Colonic mucosa (tissue), 4 donors: Measurements from ENCODE around the gene DAG1. TPM values are rescaled to one million over a fixed set of nuclear protein-coding genes. Genes with fewer than 3 reads are reported as not detected.

Experiments used
- DNase-seq: peaks from one replicate; pipeline ENCODE4 v3.0.0-alpha.2; 2020
- H3K27ac ChIP-seq: fragments of 200-600 bp; one replicate; pipeline ENCODE4 v1.8.0; 2021
- H3K27me3 ChIP-seq: fragments of 200-600 bp; one replicate; pipeline ENCODE4 v1.8.0; 2021
- H3K36me3 ChIP-seq: fragments of 200-600 bp; one replicate; pipeline ENCODE4 v1.8.0; 2021
- H3K4me1 ChIP-seq: fragments of 200-600 bp; one replicate; pipeline ENCODE4 v1.8.0; 2021; ENCODE audit warnings: mild to moderate bottlenecking
- H3K4me3 ChIP-seq: fragments of 200-600 bp; one replicate; pipeline ENCODE4 v1.8.0; 2021
- H3K9ac ChIP-seq, 2 donors: one replicate each; pipeline ENCODE4 v1.7.0; 2013; ENCODE audit warnings: control low read depth in 2 of 2, low read depth in 2 of 2, low read length in 2 of 2
- H3K9me3 ChIP-seq: fragments of 200-600 bp; one replicate; pipeline ENCODE4 v1.8.0; 2021
- CTCF ChIP-seq: fragments of 200-600 bp; IDR thresholded peaks from one replicate; pipeline ENCODE4 v1.8.0; 2022; ENCODE audit warnings: antibody characterized with exemption, mild to moderate bottlenecking
- intact Hi-C: fragments of 100-400 bp; cut with DNase I; formaldehyde crosslinking; loops from one replicate; pipeline ENCODE4 v1.14.1; 2022
- total RNA-seq, 2 donors: library from RNA; stranded (reverse); fragmentation: NEBNext Ultra II Directional in 1 of 2; extraction: Animal tissue kit (Norgen Biotek cat#: 25700) in 1 of 2; gene quantifications; one replicate each; pipeline ENCODE4 v1.2.1, GENCODE V29; 2021
- donor health status: healthy.
- donor health status: DM: no; HTN: no; CAD: no.
- donor health status: DM: no; HTN: no; CAD: no.

DAG1 gene
- total RNA-seq, 2 donors from 2014 or later, result 81.7 to 107 TPM

GRCh38 chr3:49530231-49530630 is 60.2 kb downstream of the DAG1 start:
- Histone ChIP-seq H3K4me3 (no peak overlapping the region), H3K27ac (no peak overlapping the region), H3K4me1 (no peaks in the 10 kb centered on the region), H3K9ac (no peak overlapping the region), H3K9me3 (no peaks in the 10 kb centered on the region), H3K36me3 (peaks cover 7% of the 10 kb centered on the region), H3K27me3 (no peaks in the 10 kb centered on the region)
- DNase-seq, result no peak
- intact Hi-C loops, result no loop called here
- no peak for TF ChIP-seq CTCF

- no peak overlapping the region for H3K9ac ChIP-seq
- intact Hi-C loops, result no loop called here
- H3K36me3 ChIP-seq, result peaks cover 7% of the 10 kb centered on the region
- TF ChIP-seq CTCF, result no peak
- no peak for DNase-seq
- H3K4me1 ChIP-seq, result no peaks in the 10 kb centered on the region
- no peak overlapping the region for H3K27ac ChIP-seq
- no peaks in the 10 kb centered on the region for H3K9me3 ChIP-seq
- no peaks in the 10 kb centered on the region for H3K27me3 ChIP-seq
- no peak overlapping the region for H3K4me3 ChIP-seq
Measured at GRCh38 chr3:49530701-49531100, 60.6 kb downstream of the DAG1 start.

GRCh38 chr3:49531218-49531617 is 61.2 kb downstream of the DAG1 start:
- Histone ChIP-seq H3K9ac (no peak overlapping the region), H3K9me3 (no peaks in the 10 kb centered on the region), H3K27me3 (no peaks in the 10 kb centered on the region), H3K36me3 (peaks cover 7% of the 10 kb centered on the region), H3K4me3 (no peak overlapping the region), H3K4me1 (no peaks in the 10 kb centered on the region), H3K27ac (no peak overlapping the region)
- DNase-seq, result no peak
- intact Hi-C loops, result no loop called here
- TF ChIP-seq CTCF, result no peak

DNA sequence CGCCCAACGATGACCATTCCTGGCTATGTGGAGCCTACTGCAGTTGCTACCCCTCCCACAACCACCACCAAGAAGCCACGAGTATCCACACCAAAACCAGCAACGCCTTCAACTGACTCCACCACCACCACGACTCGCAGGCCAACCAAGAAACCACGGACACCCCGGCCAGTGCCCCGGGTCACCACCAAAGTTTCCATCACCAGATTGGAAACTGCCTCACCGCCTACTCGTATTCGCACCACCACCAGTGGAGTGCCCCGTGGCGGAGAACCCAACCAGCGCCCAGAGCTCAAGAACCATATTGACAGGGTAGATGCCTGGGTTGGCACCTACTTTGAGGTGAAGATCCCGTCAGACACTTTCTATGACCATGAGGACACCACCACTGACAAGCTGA is 61.6 kb downstream of the DAG1 start:
- Histone ChIP-seq H3K27me3 (no peaks in the 10 kb centered on the region), H3K36me3 (peaks cover 7% of the 10 kb centered on the region), H3K4me1 (no peaks in the 10 kb centered on the region), H3K9me3 (no peaks in the 10 kb centered on the region), H3K4me3 (no peak overlapping the region), H3K9ac (no peak overlapping the region), H3K27ac (no peak overlapping the region)
- DNase-seq, result no peak
- TF ChIP-seq CTCF, result no peak
- intact Hi-C loops, result no loop called here

DNA sequence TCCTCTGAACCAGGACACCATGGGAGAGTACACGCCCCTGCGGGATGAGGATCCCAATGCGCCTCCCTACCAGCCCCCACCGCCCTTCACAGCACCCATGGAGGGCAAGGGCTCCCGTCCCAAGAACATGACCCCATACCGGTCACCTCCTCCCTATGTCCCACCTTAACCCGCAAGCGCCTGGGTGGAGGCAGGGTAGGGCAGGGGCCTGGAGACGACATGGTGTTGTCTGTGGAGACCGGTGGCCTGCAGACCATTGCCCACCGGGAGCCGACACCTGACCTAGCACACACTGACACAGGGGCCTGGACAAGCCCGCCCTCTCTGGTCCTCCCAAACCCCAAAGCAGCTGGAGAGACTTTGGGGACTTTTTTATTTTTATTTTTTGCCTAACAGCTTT is 63.0 kb downstream of the DAG1 start:
- DNase-seq, result no peak
- no peak for TF ChIP-seq CTCF

More for the DNA sequence above, 63.0 kb downstream of the DAG1 start:
- Histone ChIP-seq H3K27ac (no peak overlapping the region), H3K9me3 (no peaks in the 10 kb centered on the region), H3K4me3 (no peak overlapping the region), H3K9ac (no peak overlapping the region), H3K36me3 (peaks cover 7% of the 10 kb centered on the region), H3K4me1 (no peaks in the 10 kb centered on the region), H3K27me3 (no peaks in the 10 kb centered on the region)
- intact Hi-C loops, result no loop called here
